Fibroblast of lung (primary cell): ENCODE measurements around the gene CACNA2D3. TPM values are rescaled to one million over a fixed set of nuclear protein-coding genes. Genes with fewer than 3 reads are reported as not detected.

ENCODE experiments used
- DNase-seq, 2 donors: peaks; one replicate each; pipeline versions ENCODE4 v3.0.0 to v3.0.0-alpha.2; 2010; ENCODE audit warnings: low read depth in 2 of 2
- H2AFZ ChIP-seq: 2 replicates; pipeline ENCODE4 v1.5.1; 2012; ENCODE audit warnings: low read length, control low read depth, inconsistent platforms
- H3K27ac ChIP-seq: 2 replicates; pipeline ENCODE4 v1.5.1; 2011; ENCODE audit warnings: low read length, control low read depth; ENCODE audit not compliant: insufficient read depth
- H3K27me3 ChIP-seq: 2 replicates; pipeline ENCODE4 v1.5.1; 2011; ENCODE audit warnings: mild to moderate bottlenecking, low read length; ENCODE audit not compliant: control insufficient read depth, insufficient read depth
- H3K36me3 ChIP-seq: 2 replicates; pipeline ENCODE4 v1.5.1; 2011; ENCODE audit warnings: low read length; ENCODE audit not compliant: control insufficient read depth, insufficient read depth
- H3K4me1 ChIP-seq: 2 replicates; pipeline ENCODE4 v1.5.1; 2011; ENCODE audit warnings: low read length; ENCODE audit not compliant: control insufficient read depth, insufficient read depth; ENCODE audit errors: extremely low read depth
- H3K4me2 ChIP-seq: 2 replicates; pipeline ENCODE4 v1.5.1; 2011; ENCODE audit warnings: low read length, control low read depth; ENCODE audit not compliant: insufficient read depth; ENCODE audit errors: extremely low read depth
- H3K4me3 ChIP-seq, 4 experiments: fragments of 200-600 bp in 1 of 4; sonication (generic) in 1 of 4; replicated peaks in 1 of 4; 2 replicates each; pipeline ENCODE4 v1.5.1; 2011 to 2016; ENCODE audit warnings: low read length in 4 of 4, low read depth in 3 of 4, mild to moderate bottlenecking in 3 of 4, control low read depth in 2 of 4, inconsistent platforms in 1 of 4, mixed read lengths in 1 of 4; ENCODE audit not compliant: insufficient read depth in 1 of 4; ENCODE audit errors: control extremely low read depth in 1 of 4
- H3K79me2 ChIP-seq: 2 replicates; pipeline ENCODE4 v1.5.1; 2012; ENCODE audit warnings: mild to moderate bottlenecking, low read length, inconsistent platforms; ENCODE audit not compliant: control insufficient read depth, insufficient read depth
- H3K9ac ChIP-seq: 2 replicates; pipeline ENCODE4 v1.5.1; 2011; ENCODE audit warnings: mild to moderate bottlenecking, low read length, control low read depth; ENCODE audit not compliant: insufficient read depth
- H3K9me3 ChIP-seq: 2 replicates; pipeline ENCODE4 v1.5.1; 2012; ENCODE audit warnings: low read depth, low read length; ENCODE audit not compliant: control insufficient read depth, insufficient read depth
- H4K20me1 ChIP-seq: 2 replicates; pipeline ENCODE4 v1.5.1; 2011; ENCODE audit warnings: low read length; ENCODE audit not compliant: control insufficient read depth, insufficient read depth; ENCODE audit errors: extremely low read depth
- CTCF ChIP-seq, 2 donors: IDR thresholded peaks in 1 of 2; conservative IDR thresholded peaks in 1 of 2; 1 replicate in 1 of 2; 2 replicates in 1 of 2; pipeline ENCODE4 v1.5.1; 2011 to 2012; ENCODE audit warnings: low read length in 2 of 2, control low read depth in 1 of 2, inconsistent platforms in 1 of 2, low read depth in 1 of 2, mild to moderate bottlenecking in 1 of 2
- EZH2 ChIP-seq: IDR thresholded peaks from 2 replicates; pipeline ENCODE4 v1.5.1; 2012; ENCODE audit warnings: low read length, control low read depth, mild to moderate bottlenecking; ENCODE audit errors: missing control alignments
- polyA plus RNA-seq, 2 donors: library from polyadenylated mRNA; depleted of rRNA in 1 of 2; stranded (reverse) in 1 of 2; unstranded in 1 of 2; fragments of >200 nt; gene quantifications; 2 replicates each; pipeline ENCODE4 v1.2.1, GENCODE V29; 2011 to 2012; ENCODE audit warnings: missing spikeins in 1 of 2
- total RNA-seq: library from RNA; depleted of rRNA; stranded (reverse); fragments of >200 nt; gene quantifications from 2 replicates; pipeline ENCODE4 v1.2.1, GENCODE V29; 2014

CACNA2D3 gene
- total and polyA plus RNA-seq, 2 donors (not counting 1 experiment from before 2014, with no cell fraction given), result 1.8 to 11.5 TPM

- Histone ChIP-seq H3K9me3 (no peaks in the 10 kb centered on the region), H3K9ac (no peak overlapping the region), H3K4me3 (no peak overlapping the region), H3K27me3 (no peaks in the 10 kb centered on the region), H3K27ac (no peak overlapping the region), H2AFZ (no peak overlapping the region), H3K36me3 (no peaks in the 10 kb centered on the region), H3K4me1 (no peaks in the 10 kb centered on the region), H3K4me2 (no peak overlapping the region), H3K79me2 (no peaks in the 10 kb centered on the region), H4K20me1 (no peaks in the 10 kb centered on the region)
- DNase-seq, result peak; percentile 18 to 61
- TF ChIP-seq CTCF (conservative IDR thresholded peaks at IDR 0.05 in 1 of 2, IDR thresholded peaks at IDR 0.05 in 1 of 2; ENCODE audit: low read depth in 1 of 2, low read length in 2 of 2) (no peak), EZH2 (no peak)
Measured at GRCh38 chr3:54527953-54528352, 405.6 kb downstream of the CACNA2D3 start.

- H3K27me3 ChIP-seq, result no peaks in the 10 kb centered on the region
- no peak overlapping the region for H3K4me2 ChIP-seq
- no peak for DNase-seq
- H3K36me3 ChIP-seq, result no peaks in the 10 kb centered on the region
- H3K79me2 ChIP-seq, result no peaks in the 10 kb centered on the region
- no peak overlapping the region for H3K4me3 ChIP-seq
- no peaks in the 10 kb centered on the region for H3K4me1 ChIP-seq
- H4K20me1 ChIP-seq, result no peaks in the 10 kb centered on the region
- H3K9me3 ChIP-seq, result no peaks in the 10 kb centered on the region
- no peak for TF ChIP-seq EZH2
- no peak overlapping the region for H3K9ac ChIP-seq
- H2AFZ ChIP-seq, result no peak overlapping the region
- no peak overlapping the region for H3K27ac ChIP-seq
Measured at GRCh38 chr3:54528668-54529067, 406.3 kb downstream of the CACNA2D3 start.

GRCh38 chr3:54530091-54530490 is 407.7 kb downstream of the CACNA2D3 start:
- H3K27me3 ChIP-seq, result no peaks in the 10 kb centered on the region
- no peaks in the 10 kb centered on the region for H3K79me2 ChIP-seq
- no peaks in the 10 kb centered on the region for H3K36me3 ChIP-seq
- no peaks in the 10 kb centered on the region for H3K9me3 ChIP-seq
- no peaks in the 10 kb centered on the region for H4K20me1 ChIP-seq
- H2AFZ ChIP-seq, result no peak overlapping the region
- no peak overlapping the region for H3K27ac ChIP-seq
- H3K4me2 ChIP-seq, result no peak overlapping the region
- no peak overlapping the region for H3K4me3 ChIP-seq
- no peak for DNase-seq
- H3K4me1 ChIP-seq, result no peaks in the 10 kb centered on the region
- no peak overlapping the region for H3K9ac ChIP-seq
- TF ChIP-seq EZH2, result no peak
- TF ChIP-seq CTCF (conservative IDR thresholded peaks at IDR 0.05 in 1 of 2, IDR thresholded peaks at IDR 0.05 in 1 of 2; ENCODE audit: low read depth in 1 of 2, low read length in 2 of 2), result no peak
